DOHH2 (cell line): ENCODE results near the gene ADIG.
A peak's percentile ranks its signal among the peaks of the same experiment; 100 is the strongest.

Experiments used
- H3F3A ChIP-seq: fragments of 200-600 bp; sonication (generic), shearing (Covaris generic); 2 replicates; pipeline ENCODE4 v1.6.0; 2016; ENCODE audit warnings: antibody characterized with exemption, mild to moderate bottlenecking; ENCODE audit not compliant: control insufficient read depth, insufficient read depth
- H3K27ac ChIP-seq: fragments of 200-600 bp; sonication (generic); 2 replicates; pipeline ENCODE4 v1.5.1; 2014; ENCODE audit warnings: low read depth, mild to moderate bottlenecking, low read length, moderate library complexity
- H3K27me3 ChIP-seq: fragments of 200-600 bp; sonication (generic); 2 replicates; pipeline ENCODE4 v1.6.1; 2014; ENCODE audit warnings: mild to moderate bottlenecking, low read length, mixed read lengths; ENCODE audit not compliant: control insufficient read depth
- H3K36me3 ChIP-seq: fragments of 200-600 bp; sonication (generic); 2 replicates; pipeline ENCODE4 v1.6.1; 2014; ENCODE audit warnings: mild to moderate bottlenecking, low read length, moderate library complexity, mixed read lengths; ENCODE audit not compliant: control insufficient read depth
- H3K4me1 ChIP-seq: fragments of 200-600 bp; sonication (generic); 2 replicates; pipeline ENCODE4 v1.6.1; 2014; ENCODE audit warnings: mild to moderate bottlenecking, low read length, mixed read lengths; ENCODE audit not compliant: control insufficient read depth
- H3K4me2 ChIP-seq: fragments of 200-600 bp; sonication (generic); 2 replicates; pipeline ENCODE4 v1.6.0; 2014; ENCODE audit warnings: mild to moderate bottlenecking, low read length, moderate library complexity
- H3K4me3 ChIP-seq: fragments of 200-600 bp; sonication (generic); 2 replicates; pipeline ENCODE4 v1.5.1; 2014; ENCODE audit warnings: mild to moderate bottlenecking, low read length, mixed read lengths
- H3K79me2 ChIP-seq: fragments of 200-600 bp; sonication (generic); 2 replicates; pipeline ENCODE4 v1.6.1; 2014; ENCODE audit warnings: mild to moderate bottlenecking, low read length, mixed read lengths; ENCODE audit not compliant: control insufficient read depth
- H3K9me2 ChIP-seq: fragments of 200-600 bp; sonication (generic); replicated peaks from 2 replicates; pipeline ENCODE4 v1.6.1; 2014; ENCODE audit warnings: mild to moderate bottlenecking, low read length, mixed read lengths; ENCODE audit not compliant: control insufficient read depth
- H3K9me3 ChIP-seq: fragments of 200-600 bp; sonication (generic); 2 replicates; pipeline ENCODE4 v1.6.1; 2014; ENCODE audit warnings: antibody characterized with exemption, low read length, mixed read lengths; ENCODE audit not compliant: control insufficient read depth, insufficient read depth
- H4K20me1 ChIP-seq: fragments of 200-600 bp; sonication (generic); 2 replicates; pipeline ENCODE4 v1.6.0; 2014; ENCODE audit warnings: low read depth, mild to moderate bottlenecking, antibody characterized with exemption, low read length, moderate library complexity; ENCODE audit not compliant: control insufficient read depth, insufficient read depth
- EZH2phosphoT487 ChIP-seq: fragments of 200-600 bp; sonication (generic); IDR thresholded peaks from 2 replicates; pipeline ENCODE4 v1.6.1; 2017; ENCODE audit warnings: borderline replicate concordance, mild to moderate bottlenecking, antibody characterized with exemption, low read length, moderate library complexity, mixed read lengths
- TF ChIP-seq, protein P1 (sequence below): fragments of 200-600 bp; sonication (generic); IDR thresholded peaks from one replicate; pipeline ENCODE4 v1.5.1; 2014; ENCODE audit warnings: antibody characterized with exemption, mild to moderate bottlenecking, low read depth, low read length; ENCODE audit not compliant: poor library complexity, severe bottlenecking

ADIG gene

DNA sequence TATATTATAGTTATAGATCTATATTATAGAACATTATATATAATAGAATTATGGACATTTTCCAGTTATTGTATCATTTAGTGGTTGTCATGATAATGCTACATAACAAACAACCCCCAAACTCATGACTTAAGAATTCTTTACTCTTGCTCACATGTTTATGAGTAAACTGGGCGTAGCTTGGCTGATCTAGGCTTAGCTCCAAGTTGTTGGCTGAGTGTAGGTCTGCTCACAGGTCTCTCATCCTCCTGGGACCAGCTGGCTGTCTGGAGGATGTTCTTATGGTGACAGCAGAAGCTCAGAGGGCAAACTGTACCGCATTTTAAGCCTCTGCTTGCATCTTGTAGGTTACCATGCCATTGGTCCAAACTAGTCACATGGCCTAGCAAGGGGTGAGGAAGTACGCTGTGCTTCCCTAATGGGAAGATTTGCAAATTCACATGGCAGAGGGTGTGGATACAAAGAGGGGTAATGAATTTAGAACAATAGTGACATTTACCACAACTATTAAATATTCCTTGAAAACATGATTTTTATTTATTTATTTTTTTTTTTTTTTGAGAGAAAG lies 54.8 kb downstream of the ADIG start:
- peaks cover 3% of the 10 kb centered on the region; the same call in 1 of the 2 replicates for H3K27me3 ChIP-seq
- H3K79me2 ChIP-seq, result no peaks in the 10 kb centered on the region
- no peaks in the 10 kb centered on the region for H4K20me1 ChIP-seq
- no peak overlapping the region for H3K4me3 ChIP-seq
- no peaks in the 10 kb centered on the region for H3F3A ChIP-seq
- no peaks in the 10 kb centered on the region for H3K9me2 ChIP-seq
- peaks cover 3% of the 10 kb centered on the region; the same call in 1 of the 2 replicates for H3K4me1 ChIP-seq
- no peak overlapping the region for H3K27ac ChIP-seq
- H3K9me3 ChIP-seq, result no peaks in the 10 kb centered on the region
- TF ChIP-seq EZH2phosphoT487, result no peak
- TF ChIP-seq, protein P1, sequence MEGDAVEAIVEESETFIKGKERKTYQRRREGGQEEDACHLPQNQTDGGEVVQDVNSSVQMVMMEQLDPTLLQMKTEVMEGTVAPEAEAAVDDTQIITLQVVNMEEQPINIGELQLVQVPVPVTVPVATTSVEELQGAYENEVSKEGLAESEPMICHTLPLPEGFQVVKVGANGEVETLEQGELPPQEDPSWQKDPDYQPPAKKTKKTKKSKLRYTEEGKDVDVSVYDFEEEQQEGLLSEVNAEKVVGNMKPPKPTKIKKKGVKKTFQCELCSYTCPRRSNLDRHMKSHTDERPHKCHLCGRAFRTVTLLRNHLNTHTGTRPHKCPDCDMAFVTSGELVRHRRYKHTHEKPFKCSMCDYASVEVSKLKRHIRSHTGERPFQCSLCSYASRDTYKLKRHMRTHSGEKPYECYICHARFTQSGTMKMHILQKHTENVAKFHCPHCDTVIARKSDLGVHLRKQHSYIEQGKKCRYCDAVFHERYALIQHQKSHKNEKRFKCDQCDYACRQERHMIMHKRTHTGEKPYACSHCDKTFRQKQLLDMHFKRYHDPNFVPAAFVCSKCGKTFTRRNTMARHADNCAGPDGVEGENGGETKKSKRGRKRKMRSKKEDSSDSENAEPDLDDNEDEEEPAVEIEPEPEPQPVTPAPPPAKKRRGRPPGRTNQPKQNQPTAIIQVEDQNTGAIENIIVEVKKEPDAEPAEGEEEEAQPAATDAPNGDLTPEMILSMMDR, result no peak
- H3K4me2 ChIP-seq, result peak overlapping the region; percentile 9; the same call in 1 of the 2 replicates
- H3K36me3 ChIP-seq, result no peaks in the 10 kb centered on the region
